GM12878 (cell line): ENCODE measurements around the gene ACTBL2. TPM values are rescaled to one million over a fixed set of nuclear protein-coding genes. Genes with fewer than 3 reads are reported as not detected.

Experiments used
- ATAC-seq: fragments of 200-7000 bp; cut with Tn5 transposase; 3 replicates; pipeline ENCODE4 v1.9.1; 2020; ENCODE audit warnings: mild to moderate bottlenecking, moderate library complexity
- BruUV-seq: library from RNA; stranded (reverse); fragments of 400-500 nt; replicated peaks from 2 replicates; lab custom pipeline; 2021; lab: Mats Ljungman, UMichigan
- CTCF ChIA-PET: fragments of 300-600 bp; sonication (Branson Sonifier 250); formaldehyde crosslinking; extraction: SDS; loops from one replicate; lab custom pipeline; 2021; ENCODE audit warnings: inconsistent platforms; lab: Yijun Ruan, JAX
- POLR2A ChIA-PET: fragments of 350-600 bp; formaldehyde crosslinking; extraction: SDS; loops from one replicate; lab custom pipeline; 2021; ENCODE audit warnings: inconsistent platforms; lab: Charles Lee
- RAD21 ChIA-PET: fragments of 300-600 bp; sonication (Branson Sonifier 250); formaldehyde crosslinking; loops from one replicate; lab custom pipeline; 2023; ENCODE audit warnings: antibody characterized with exemption; ENCODE audit not compliant: unreplicated experiment; lab: Charles Lee
- SMC1A ChIA-PET: fragments of 300-600 bp; sonication (Branson Sonifier 250); formaldehyde crosslinking; loops from one replicate; lab custom pipeline; 2023; ENCODE audit not compliant: unreplicated experiment, uncharacterized antibody; lab: Charles Lee
- DNase-seq: peaks from one replicate; pipeline ENCODE4 v3.0.0-alpha.2; 2011; ENCODE audit warnings: low read depth, low spot score
- FAIRE-seq: peaks from 3 replicates; lab custom pipeline; 2011; peaks lifted over from hg19 to GRCh38; lab: Jason Lieb, UNC
- H2AFZ ChIP-seq: 2 replicates; pipeline ENCODE4 v1.6.0; 2011; ENCODE audit warnings: low read depth, low read length, control low read depth; ENCODE audit not compliant: control insufficient read depth
- H3K27ac ChIP-seq: 2 replicates; pipeline ENCODE4 v1.5.1; 2011; ENCODE audit warnings: control low read depth; ENCODE audit not compliant: control insufficient read depth, insufficient read depth
- H3K27me3 ChIP-seq, 2 experiments: replicated peaks in 1 of 2; 2 replicates each; pipeline versions ENCODE4 v1.6.0 to v1.6.1; 2011; ENCODE audit warnings: low read length in 1 of 2; ENCODE audit not compliant: control insufficient read depth in 2 of 2, insufficient read depth in 2 of 2
- H3K36me3 ChIP-seq, 2 experiments: 2 replicates each; pipeline ENCODE4 v1.5.1; 2011; ENCODE audit warnings: low read length in 1 of 2; ENCODE audit not compliant: control insufficient read depth in 2 of 2, insufficient read depth in 2 of 2
- H3K4me1 ChIP-seq: 2 replicates; pipeline ENCODE4 v1.6.1; 2011; ENCODE audit warnings: mild to moderate bottlenecking, low read length, moderate library complexity, mixed read lengths; ENCODE audit not compliant: control insufficient read depth, insufficient read depth
- H3K4me2 ChIP-seq: 2 replicates; pipeline ENCODE4 v1.6.0; 2011; ENCODE audit warnings: control low read depth; ENCODE audit not compliant: control insufficient read depth, insufficient read depth
- H3K4me3 ChIP-seq: fragments of 200-600 bp; sonication (generic); 2 replicates; pipeline ENCODE4 v1.5.1; 2016
- H3K79me2 ChIP-seq: 2 replicates; pipeline ENCODE4 v1.6.0; 2011; ENCODE audit warnings: low read length; ENCODE audit not compliant: control insufficient read depth, insufficient read depth
- H3K9ac ChIP-seq: 2 replicates; pipeline ENCODE4 v1.8.0; 2011; ENCODE audit warnings: low read length, control low read depth, mixed read lengths; ENCODE audit not compliant: control insufficient read depth, insufficient read depth
- H3K9me3 ChIP-seq: replicated peaks from 3 replicates; pipeline ENCODE4 v1.5.1; 2011; ENCODE audit warnings: mild to moderate bottlenecking, low read length; ENCODE audit not compliant: control insufficient read depth, insufficient read depth
- H4K20me1 ChIP-seq: 2 replicates; pipeline ENCODE4 v1.6.0; 2011; ENCODE audit not compliant: control insufficient read depth, insufficient read depth
- ATF2 ChIP-seq: IDR thresholded peaks from 2 replicates; pipeline ENCODE4 v1.6.1; 2012; ENCODE audit warnings: low read length, inconsistent platforms
- FOS ChIP-seq: IDR thresholded peaks from 3 replicates; pipeline ENCODE4 v1.6.1; 2011; ENCODE audit warnings: borderline replicate concordance; ENCODE audit not compliant: insufficient read length; ENCODE audit errors: extremely low read depth
- HDGF ChIP-seq: fragments of 450-650 bp; IDR thresholded peaks from 2 replicates; pipeline ENCODE4 v1.6.1; 2016; ENCODE audit warnings: antibody characterized with exemption
- IRF3 ChIP-seq: fragments of 450-650 bp; IDR thresholded peaks from 2 replicates; pipeline ENCODE4 v1.6.1; 2014; ENCODE audit warnings: mild to moderate bottlenecking
- MLLT1 ChIP-seq: fragments of 450-650 bp; IDR thresholded peaks from 2 replicates; pipeline ENCODE4 v1.6.1; 2016; ENCODE audit warnings: mild to moderate bottlenecking
- MXI1 ChIP-seq: fragments of 150-350 bp; IDR thresholded peaks from 2 replicates; pipeline ENCODE4 v1.6.1; 2011; ENCODE audit warnings: low read depth, mild to moderate bottlenecking, inconsistent platforms, low read length, improper control_type of control experiment
- NRF1 ChIP-seq: conservative IDR thresholded peaks from 2 replicates; pipeline ENCODE4 v1.6.1; 2011; ENCODE audit warnings: mild to moderate bottlenecking, low read depth, low read length, improper control_type of control experiment
- PKNOX1 ChIP-seq: fragments of 450-650 bp; IDR thresholded peaks from 2 replicates; pipeline ENCODE4 v1.6.1; 2016; ENCODE audit warnings: mild to moderate bottlenecking
- SPI1 ChIP-seq: IDR thresholded peaks from 2 replicates; pipeline ENCODE4 v1.6.1; 2011; ENCODE audit warnings: low read depth, mild to moderate bottlenecking, low read length, moderate library complexity, borderline replicate concordance; ENCODE audit not compliant: insufficient read depth
- SREBF2 ChIP-seq: IDR thresholded peaks from 2 replicates; pipeline ENCODE4 v1.6.1; 2012; ENCODE audit warnings: mild to moderate bottlenecking, low read length
- TARDBP ChIP-seq: IDR thresholded peaks from 2 replicates; pipeline ENCODE4 v1.6.1; 2016; ENCODE audit warnings: borderline replicate concordance
- WRNIP1 ChIP-seq: IDR thresholded peaks from 2 replicates; pipeline ENCODE4 v1.6.1; 2011; ENCODE audit warnings: low read depth, low read length, improper control_type of control experiment, borderline replicate concordance
- ZNF24 ChIP-seq: fragments of 450-650 bp; IDR thresholded peaks from 2 replicates; pipeline ENCODE4 v1.6.1; 2017; ENCODE audit warnings: antibody characterized with exemption, mild to moderate bottlenecking
- WGBS: methylation state at CpG from one replicate; pipeline ENCODE4 v1.1.6; 2016; ENCODE audit warnings: low lambda C conversion rate; ENCODE audit not compliant: insufficient replicate concordance, insufficient coverage; ENCODE audit errors: missing lambda C conversion rate; 5-methylcytosine and 5-hydroxymethylcytosine counted together
- in situ Hi-C: fragments of 300-500 bp; cut with MboI; formaldehyde crosslinking; loops from 9 replicates; pipeline ENCODE4 v1.14.3; 2018; ENCODE audit warnings: mixed read lengths
- intact Hi-C: fragments of 100-400 bp; cut with micrococcal nuclease; formaldehyde crosslinking; loops from one replicate; pipeline ENCODE4 v1.14.2; 2022; ENCODE audit not compliant: unreplicated experiment
- polyA plus RNA-seq, 11 experiments: library from polyadenylated mRNA; depleted of rRNA in 4 of 11; unstranded in 6 of 11; stranded (reverse) in 5 of 11; fragments of >200 nt; fragmentation: Nextera tagmentation in 4 of 11; fragmentation: Illumina TruSeq in 1 of 11; extraction: Ambion mirVana in 4 of 11; extraction: Trizol in 1 of 11; gene quantifications; 1 replicate in 1 of 11; 2 replicates in 10 of 11; pipeline versions ENCODE4 v1.2.1 to v1.2.3, GENCODE V29; 2011 to 2016; ENCODE audit warnings: inconsistent platforms in 2 of 11, missing spikeins in 2 of 11, low read depth in 1 of 11
- total RNA-seq, 4 experiments: library from RNA; depleted of rRNA in 3 of 4; stranded (reverse); fragments of >200 nt in 3 of 4; fragmentation: Illumina TruSeq in 1 of 4; extraction: Trizol in 1 of 4; gene quantifications; 2 replicates each; pipeline versions ENCODE4 v1.2.1 to v1.2.3, GENCODE V29; 2013 to 2021

ACTBL2 gene
- total and polyA plus RNA-seq, 10 of the 15 experiments (the other 5 are each of a cell fraction or from before 2014, with no cell fraction given) = 0.04 to 0.06 (median 0.04) TPM; not detected in 7

- TF ChIP-seq WRNIP1 (no peak), MXI1 (no peak), FOS (no peak), HDGF (no peak)
These were observed 15.1 kb upstream of the ACTBL2 start (continued) for GRCh38 chr5:57497733-57498132.

- Histone ChIP-seq H3K27me3 (no peaks in the 10 kb centered on the region), H3K36me3 (no peaks in the 10 kb centered on the region), H4K20me1 (no peaks in the 10 kb centered on the region), H3K27ac (no peak overlapping the region), H3K9ac (no peak overlapping the region), H2AFZ (no peak overlapping the region; the same call in none of the 2 replicates), H3K4me2 (no peak overlapping the region), H3K4me1 (peaks cover 11% of the 10 kb centered on the region)
- FAIRE-seq (no peak), ATAC-seq (peak; percentile 9; the same call in 1 of the 3 replicates), DNase-seq (no peak)
- RAD21 ChIA-PET = interaction anchor here (0.6 to 1.8 kb wide), 5 partner anchors 43 to 155 kb away, joined by 3 to 4 read pairs (median 3); no protein-coding TSS in a partner anchor
- POLR2A ChIA-PET = interaction anchor here (0.7 kb wide), 2 partner anchors 123 to 895 kb away, joined by 3 read pairs; no protein-coding TSS in a partner anchor
- SMC1A ChIA-PET = interaction anchor here (0.9 to 1.8 kb wide), 8 partner anchors 9 to 966 kb away, joined by 3 to 6 read pairs (median 4); no protein-coding TSS in a partner anchor
- in situ Hi-C loops = no loop called here
- whole genome bisulfite sequencing = 17% methylated on average over 6 of the region's 6 CpGs
- intact Hi-C loops = loop anchor here (5.0 to 10.0 kb wide), 3 partner anchors 61 to 282 kb away; no protein-coding TSS in a partner anchor
- CTCF ChIA-PET = interaction anchor here (0.6 to 2.1 kb wide), 8 partner anchors 34 to 966 kb away, joined by 3 to 9 read pairs (median 4); no protein-coding TSS in a partner anchor
- no TSS peak for BruUV-seq
- TF ChIP-seq ATF2 (no peak), MLLT1 (no peak), NRF1 (no peak), PKNOX1 (no peak), IRF3 (no peak), ZNF24 (no peak), TARDBP (no peak), SREBF2 (no peak), SPI1 (no peak), WRNIP1 (no peak)
- TF ChIP-seq, all 136 proteins: peak for 0
- Histone ChIP-seq H3K9me3 (no peaks in the 10 kb centered on the region), H3K4me3 (no peak overlapping the region), H3K79me2 (no peaks in the 10 kb centered on the region)
These were observed 12.9 kb upstream of the ACTBL2 start for GRCh38 chr5:57495285-57496086.
